Activated CD8-positive, alpha-beta memory T cell treated with anti-CD3 and anti-CD28 coated beads, Interleukin-2, amount 50 U/mL, for 48 hours (primary cell): ENCODE data around the gene CHST8.
"Not testable (repeated sequence)": the region's sequence is repeated elsewhere in the genome, so short reads cannot be mapped to it uniquely, and the experiment has no call there.

Source experiments
- DNase-seq: peaks from one replicate; pipeline ENCODE4 v3.0.0-alpha.2; 2020

Gene CHST8

GRCh38 chr19:33647146-33647545, 25.4 kb downstream of the CHST8 start:
- peak; percentile 6 for DNase-seq

DNA sequence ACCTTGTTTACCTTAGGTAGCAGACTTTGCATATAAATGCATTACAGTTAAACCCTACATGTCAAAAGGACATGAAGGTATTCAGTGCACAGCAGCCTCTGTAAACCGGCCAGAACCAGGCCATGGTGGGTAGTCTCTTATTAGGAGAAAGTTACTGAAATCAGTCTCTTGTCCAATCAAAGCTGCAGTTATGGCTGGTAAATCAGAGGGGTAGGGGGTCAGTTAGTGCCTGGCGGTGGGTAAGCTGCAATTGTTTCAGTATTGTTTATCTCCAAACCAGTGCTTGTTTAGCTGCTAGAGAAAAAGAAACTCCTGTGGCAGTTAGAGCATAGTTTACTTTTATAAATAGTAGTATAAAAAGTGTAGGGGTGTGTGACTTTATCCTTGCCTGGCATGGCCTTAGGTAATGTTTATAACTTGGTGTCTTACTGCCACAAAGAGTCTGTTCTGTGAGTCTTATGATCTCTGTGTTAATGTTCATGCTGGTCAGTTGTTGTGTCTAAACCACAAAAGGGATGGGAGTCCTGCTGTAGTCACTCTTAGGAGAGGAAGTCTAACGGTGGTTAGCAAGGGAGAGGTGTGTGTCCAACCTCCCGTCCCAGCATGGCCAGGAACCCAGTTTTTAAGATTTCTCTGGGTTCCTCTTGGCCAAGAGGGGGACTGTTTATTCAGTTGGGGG, 28.0 kb downstream of the CHST8 start:
- peak; percentile 15 for DNase-seq

GRCh38 chr19:33653684-33654083, 31.9 kb downstream of the CHST8 start:
- DNase-seq: no peak

GRCh38 chr19:33654840-33655508, 33.2 kb downstream of the CHST8 start:
- DNase-seq: peak; percentile 6

DNA sequence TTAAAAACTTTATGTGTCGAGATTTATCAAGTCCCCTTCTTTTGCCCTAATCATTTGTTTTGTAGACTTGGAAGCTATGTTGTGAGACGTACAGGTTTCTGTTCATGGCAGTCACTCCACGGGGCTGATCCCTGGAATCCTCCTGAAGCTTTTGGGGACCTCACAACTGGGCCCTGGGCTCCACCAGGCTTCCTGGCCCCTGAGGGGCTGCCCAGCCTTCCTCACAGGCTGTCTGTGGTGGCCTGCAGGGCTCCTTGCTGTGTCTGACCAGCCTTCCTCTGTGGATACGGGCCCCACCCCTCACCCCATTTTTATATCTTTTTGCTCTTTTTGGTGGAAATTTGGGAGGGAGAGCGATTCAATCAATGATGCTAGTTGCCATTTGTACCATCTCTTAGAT, 38.1 kb downstream of the CHST8 start:
- DNase-seq: peak; percentile 18

- peak; percentile 7 for DNase-seq
Measured at GRCh38 chr19:33660410-33661124, 38.8 kb downstream of the CHST8 start.

- DNase-seq: peak; percentile 8
Measured at GRCh38 chr19:33661336-33661735, 39.6 kb downstream of the CHST8 start.

DNA sequence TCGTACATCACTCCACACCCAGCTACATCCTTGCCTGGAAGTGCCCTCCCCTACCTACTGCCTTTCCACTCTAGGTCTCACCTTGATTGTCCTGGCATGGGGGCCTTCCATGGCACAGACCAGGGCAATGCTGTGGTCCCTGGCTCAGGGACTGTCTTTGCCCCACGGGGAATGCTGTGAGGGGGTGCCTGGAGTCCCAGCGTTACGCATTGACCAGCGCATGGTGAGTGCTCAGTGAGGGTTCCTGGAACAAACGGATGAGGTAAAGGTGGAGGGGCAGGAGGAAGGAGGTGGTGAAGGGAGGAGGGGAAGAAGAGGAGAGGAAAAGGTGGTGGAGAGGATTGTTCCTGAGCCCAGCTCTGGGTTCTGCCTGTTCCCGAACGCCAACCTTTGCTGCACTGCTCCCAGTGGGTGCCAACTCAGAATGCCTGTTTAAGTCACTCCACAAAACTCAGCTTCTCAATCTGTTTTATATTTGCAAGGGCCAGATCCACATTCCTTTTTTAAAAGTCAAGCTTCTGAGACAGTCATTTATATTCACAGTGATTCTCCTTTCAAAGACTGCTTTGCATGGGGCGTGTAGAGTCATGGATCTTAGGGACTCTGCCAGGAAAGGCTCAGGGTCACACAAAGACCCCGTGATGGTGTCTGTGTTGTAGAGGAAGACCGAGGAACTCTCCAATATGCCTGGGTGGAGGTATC, 40.8 kb downstream of the CHST8 start:
- no peak for DNase-seq

DNA sequence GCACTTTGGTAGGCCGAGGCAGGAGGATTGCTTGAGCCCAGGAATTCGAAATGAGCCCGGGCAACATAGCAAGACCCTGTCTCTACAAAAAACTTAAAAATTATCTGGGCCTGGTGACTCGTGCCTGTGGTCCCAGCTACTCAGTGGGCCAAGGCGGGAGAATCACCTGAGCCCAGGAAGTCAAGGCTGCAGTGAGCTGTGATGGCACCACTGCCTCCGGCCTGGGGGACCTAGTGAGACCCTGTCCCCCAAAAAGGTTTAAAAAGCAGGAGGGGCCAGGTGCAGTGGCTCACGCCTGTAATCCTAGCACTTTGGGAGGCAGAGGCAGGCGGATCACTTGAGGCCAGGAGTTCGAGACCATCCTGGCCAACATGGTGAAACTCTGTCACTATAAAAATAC, 41.6 kb downstream of the CHST8 start:
- DNase-seq: not testable (repeated sequence)

DNA sequence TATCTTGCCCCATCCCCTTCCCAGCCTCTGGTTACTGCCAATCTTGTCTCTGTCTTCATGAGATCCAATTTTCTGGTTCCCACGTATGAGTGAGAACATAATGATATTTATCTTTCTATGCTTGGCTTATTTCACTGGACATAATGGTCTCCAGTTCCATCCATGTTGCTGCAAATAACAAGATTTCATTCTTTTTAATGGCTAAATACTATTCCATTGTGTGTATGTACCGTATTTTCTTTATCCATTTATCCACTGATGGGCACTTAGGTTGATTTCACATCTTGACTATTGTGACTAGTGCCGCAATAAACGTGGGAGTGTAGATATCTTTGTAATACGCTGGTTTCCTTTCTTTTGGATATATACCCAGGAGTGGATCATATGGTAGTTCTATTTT, 43.0 kb downstream of the CHST8 start:
- DNase-seq: no peak

DNA sequence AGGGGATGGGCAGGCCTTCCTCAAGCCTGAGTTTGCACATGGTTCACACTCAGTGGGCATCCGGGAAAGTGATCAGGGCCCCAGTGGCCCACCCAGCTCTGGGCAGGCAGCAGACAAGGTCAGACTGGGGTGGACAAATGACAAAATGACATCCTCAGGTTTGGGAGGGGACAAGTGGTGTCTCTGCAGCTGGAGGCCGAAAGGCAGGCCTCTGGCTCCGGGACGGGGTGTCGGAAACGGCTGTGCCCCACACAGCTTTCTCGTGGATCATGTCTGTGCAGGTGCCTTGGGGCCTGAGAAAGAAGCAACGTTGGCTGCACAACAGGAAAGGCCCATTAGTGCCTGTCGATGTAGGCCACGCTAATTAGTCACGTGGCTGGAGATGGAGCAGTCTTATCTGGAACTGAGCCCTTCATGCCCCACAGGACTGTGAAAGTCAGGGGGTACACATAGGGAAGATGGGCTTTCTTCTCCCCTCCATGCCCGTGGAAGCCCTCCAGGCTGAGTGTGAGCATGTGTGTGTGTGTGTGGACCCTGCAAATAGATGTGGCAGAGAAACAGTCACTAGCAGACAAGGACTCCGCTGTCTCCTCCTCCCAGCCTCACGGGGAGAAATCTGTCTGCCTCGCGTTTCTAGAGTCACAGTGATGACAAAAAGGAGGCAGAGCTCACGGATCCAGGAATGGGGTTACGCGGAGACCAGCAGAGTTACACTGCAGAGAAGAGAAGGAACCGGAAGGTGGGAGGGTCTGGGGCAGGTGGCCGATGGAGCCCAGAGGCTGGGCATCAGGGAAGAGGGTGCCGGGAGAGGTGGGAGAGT, 44.2 kb downstream of the CHST8 start:
- DNase-seq: no peak

GRCh38 chr19:33667141-33667650, 45.4 kb downstream of the CHST8 start:
- no peak for DNase-seq

GRCh38 chr19:33667881-33668280, 46.1 kb downstream of the CHST8 start:
- no peak for DNase-seq

GRCh38 chr19:33668968-33669367, 47.2 kb downstream of the CHST8 start:
- DNase-seq: no peak

DNA sequence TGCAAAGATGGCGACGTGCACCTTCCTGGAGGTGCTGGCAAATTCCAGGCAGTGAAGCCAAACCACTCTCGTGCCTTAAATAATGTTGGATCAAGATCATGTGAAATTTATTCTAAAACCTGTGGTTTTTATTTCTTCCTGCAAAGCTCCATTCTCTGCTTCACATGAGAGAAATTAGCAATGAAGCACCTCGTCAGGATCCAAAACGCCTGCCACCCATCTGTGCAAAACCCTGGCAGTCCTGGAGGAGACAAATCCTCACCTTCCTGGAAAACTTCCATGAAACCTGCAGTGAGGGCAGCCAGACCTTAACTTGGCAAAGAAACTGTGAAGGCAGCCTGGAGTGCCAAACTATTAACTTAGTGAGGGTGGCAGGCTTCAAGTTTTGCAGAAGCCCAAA, 47.6 kb downstream of the CHST8 start:
- no peak for DNase-seq

- DNase-seq: no peak
Measured at GRCh38 chr19:33670398-33670797, 48.6 kb downstream of the CHST8 start.

DNA sequence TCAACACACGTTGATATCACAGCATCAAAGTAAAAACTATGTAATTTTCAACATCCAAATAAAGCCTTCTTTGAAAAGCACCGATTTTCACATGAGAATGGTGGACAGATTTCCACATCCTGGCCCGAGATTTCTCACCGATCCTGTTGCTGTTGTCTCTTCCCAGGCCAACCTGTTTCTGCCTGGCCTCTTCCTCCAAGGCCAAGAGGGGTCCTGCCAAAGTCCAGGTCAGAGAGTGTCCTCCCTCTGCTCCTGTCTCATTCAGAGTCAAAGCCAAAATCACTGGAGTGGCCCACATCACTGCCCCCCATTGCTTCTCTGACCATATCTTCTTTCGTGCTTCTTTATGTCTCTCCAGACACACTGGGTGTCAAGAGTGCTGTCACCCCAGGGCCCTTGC, 49.5 kb downstream of the CHST8 start:
- DNase-seq: no peak

- no peak for DNase-seq
Measured at GRCh38 chr19:33673258-33673875, 51.6 kb downstream of the CHST8 start.

DNA sequence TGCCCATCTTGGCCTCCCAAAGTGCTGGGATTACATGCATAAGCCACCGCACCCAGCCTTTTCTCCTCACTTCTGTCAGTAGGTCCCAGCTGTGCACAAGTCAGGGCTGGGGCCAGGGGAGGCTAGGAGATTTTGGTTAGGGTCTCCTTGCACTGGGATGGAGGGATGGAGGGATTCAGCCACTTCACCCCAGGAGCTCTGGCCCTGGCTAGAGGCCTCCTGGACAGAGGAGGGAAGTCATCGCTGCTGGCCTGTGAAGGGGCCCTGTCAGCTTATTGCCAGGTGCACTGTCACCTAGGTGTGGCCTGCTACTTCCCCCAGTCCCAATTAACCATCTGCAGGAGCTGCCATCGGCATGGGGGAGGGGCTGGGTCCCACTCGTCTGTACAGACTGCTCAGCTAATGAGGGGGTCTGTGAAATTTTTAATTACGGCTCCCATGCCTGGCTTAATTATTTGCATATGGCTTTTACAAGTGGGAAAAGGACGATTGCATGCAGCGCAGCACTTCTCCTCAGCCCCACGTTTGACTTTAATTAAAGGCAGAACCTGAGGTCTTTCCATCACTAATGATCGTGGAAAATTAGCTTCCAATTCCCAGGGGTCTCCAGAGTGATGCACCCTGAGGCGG, 52.4 kb downstream of the CHST8 start:
- no peak for DNase-seq

DNA sequence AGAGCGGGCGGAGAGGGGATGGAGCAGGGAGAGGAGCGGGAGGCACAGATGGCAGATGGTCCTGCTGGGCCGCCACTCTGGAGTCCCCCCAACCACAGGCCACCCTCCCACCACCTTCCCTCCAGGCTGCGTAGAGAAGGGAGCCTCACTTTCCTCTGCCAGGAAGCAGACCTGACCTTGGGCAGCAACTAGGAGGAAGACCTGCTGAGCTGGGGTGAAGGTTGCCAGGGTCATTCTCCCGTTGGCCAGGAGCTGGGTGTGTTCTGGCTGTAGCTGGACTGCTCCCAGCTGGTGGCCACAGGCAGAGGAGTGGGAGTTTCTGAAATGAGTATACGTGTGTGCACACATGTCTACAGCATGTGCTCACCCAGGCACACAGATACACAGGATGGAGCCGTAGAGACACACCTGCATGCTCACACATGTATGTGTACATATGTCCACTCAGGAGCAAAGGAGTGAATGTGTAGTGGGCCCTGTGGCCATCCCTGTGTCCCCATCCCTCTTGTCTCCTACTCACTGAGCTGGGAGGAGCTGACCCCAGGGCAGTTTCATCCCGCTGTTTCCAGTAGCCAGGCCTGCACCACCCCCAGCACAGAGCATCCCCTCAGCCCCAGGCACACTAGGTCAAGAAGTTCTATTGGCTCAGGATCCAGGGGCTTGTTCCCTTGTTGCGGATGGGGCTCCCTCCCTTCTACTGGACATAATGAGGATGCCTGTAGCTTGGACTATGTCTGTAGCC, 53.0 kb downstream of the CHST8 start:
- peak; percentile 7 for DNase-seq
